Activated B cell treated with CpG ODN at 0.5 μM for 24 hours (primary cell): ENCODE results near the gene GAREM1. TPM values are rescaled to one million over a fixed set of nuclear protein-coding genes. Genes with fewer than 3 reads are reported as not detected.

ENCODE experiments used
- ATAC-seq: fragments of 200-7000 bp; cut with Tn5 transposase; one replicate; pipeline ENCODE4 v1.10.0; 2021; ENCODE audit warnings: low read depth, mild to moderate bottlenecking, moderate library complexity
- CTCF ChIA-PET: fragments of 350-600 bp; sonication (Branson Sonifier 250); formaldehyde crosslinking; loops from one replicate; lab custom pipeline; 2021; ENCODE audit warnings: antibody characterized with exemption; lab: Charles Lee
- POLR2A ChIA-PET: fragments of 350-600 bp; sonication (Branson Sonifier 250); formaldehyde crosslinking; loops from one replicate; lab custom pipeline; 2021; ENCODE audit warnings: antibody characterized with exemption; lab: Charles Lee
- DNase-seq: peaks from one replicate; pipeline ENCODE4 v3.0.0; 2022
- H3K27ac Mint-ChIP-seq: one replicate; pipeline ENCODE4 v1.8.0; 2020; ENCODE audit warnings: mixed read lengths
- H3K27me3 Mint-ChIP-seq: one replicate; pipeline ENCODE4 v1.8.0; 2021; ENCODE audit warnings: mixed read lengths
- H3K36me3 Mint-ChIP-seq: one replicate; pipeline ENCODE4 v1.8.0; 2021; ENCODE audit warnings: low read depth, mixed read lengths
- H3K4me1 Mint-ChIP-seq: one replicate; pipeline ENCODE4 v1.8.0; 2021; ENCODE audit warnings: mixed read lengths
- H3K4me3 Mint-ChIP-seq: one replicate; pipeline ENCODE4 v1.8.0; 2020; ENCODE audit warnings: mild to moderate bottlenecking, mixed read lengths
- H3K9me3 Mint-ChIP-seq: one replicate; pipeline ENCODE4 v1.8.0; 2020; ENCODE audit warnings: mixed read lengths
- CTCF ChIP-seq: fragments of 200-600 bp; IDR thresholded peaks from one replicate; pipeline ENCODE4 v1.8.0; 2022; ENCODE audit warnings: antibody characterized with exemption, mild to moderate bottlenecking
- intact Hi-C: fragments of 100-400 bp; cut with micrococcal nuclease; formaldehyde crosslinking; loops from one replicate; pipeline ENCODE4 v1.15.1; 2024
- total RNA-seq: library from RNA; stranded (reverse); gene quantifications from 2 replicates; pipeline ENCODE4 v1.2.3, GENCODE V29; 2022

The GAREM1 gene
- total RNA-seq, 1 donor from 2014 or later = not detected

DNA sequence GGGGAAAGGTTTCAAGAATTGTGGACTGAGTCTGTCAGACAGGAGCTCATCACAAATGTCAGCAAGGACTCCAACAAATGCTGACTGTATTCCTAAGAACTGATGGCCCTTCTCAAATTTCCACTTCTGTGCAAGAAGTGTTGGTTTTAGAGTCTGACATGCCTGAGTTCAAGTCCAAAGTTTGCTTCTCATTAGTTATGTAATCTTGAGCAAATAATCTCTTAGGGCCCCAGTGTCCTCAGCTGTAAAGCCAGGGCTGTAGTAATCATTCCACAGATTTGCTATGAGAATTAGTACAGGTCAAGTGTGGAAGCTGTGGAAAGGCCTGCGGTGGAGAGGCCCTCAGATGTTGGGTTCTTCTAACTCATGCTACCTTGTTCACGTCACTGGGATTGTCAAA, 257.0 kb downstream of the GAREM1 start:
- Mint-ChIP-seq H3K36me3 (no peaks in the 10 kb centered on the region), H3K4me1 (no peaks in the 10 kb centered on the region), H3K4me3 (no peak overlapping the region), H3K9me3 (no peaks in the 10 kb centered on the region), H3K27me3 (no peaks in the 10 kb centered on the region), H3K27ac (no peak overlapping the region)
- no peak for TF ChIP-seq CTCF
- no peak for ATAC-seq
- intact Hi-C loops = no loop called here
- ChIA-PET CTCF (no interaction called here), POLR2A (no interaction called here)
- no peak for DNase-seq
